NCI-H2081 treated with DMSO at 0.1 percent for 48 hours (cell line): ENCODE measurements around the gene HEMGN.
"Not testable (repeated sequence)": the region's sequence is repeated elsewhere in the genome, so short reads cannot be mapped to it uniquely, and the experiment has no call there.

Experiments
- DNase-seq: peaks from one replicate; lab custom pipeline; 2025; lab: John Stamatoyannopoulos, UW

HEMGN gene

GRCh38 chr9:97964901-97965300 is 26.9 kb upstream of the HEMGN start:
- DNase-seq = no peak

- no peak for DNase-seq
Measured at GRCh38 chr9:97963232-97963631, 25.3 kb upstream of the HEMGN start.

- no peak for DNase-seq
Measured at GRCh38 chr9:97962575-97962974, 24.6 kb upstream of the HEMGN start.

GRCh38 chr9:97962136-97962535 is 24.2 kb upstream of the HEMGN start:
- DNase-seq = no peak

GRCh38 chr9:97961361-97961760 is 23.4 kb upstream of the HEMGN start:
- no peak for DNase-seq

- not testable (repeated sequence) for DNase-seq
Measured at GRCh38 chr9:97960678-97961328, 22.8 kb upstream of the HEMGN start.

- no peak for DNase-seq
Measured at GRCh38 chr9:97959585-97959984, 21.6 kb upstream of the HEMGN start.

GRCh38 chr9:97958812-97959511 is 21.0 kb upstream of the HEMGN start:
- DNase-seq = no peak

GRCh38 chr9:97956331-97956730 is 18.4 kb upstream of the HEMGN start:
- DNase-seq = no peak

GRCh38 chr9:97954550-97954989 is 16.6 kb upstream of the HEMGN start:
- no peak for DNase-seq

- not testable (repeated sequence) for DNase-seq
Measured at GRCh38 chr9:97950873-97951272, 12.9 kb upstream of the HEMGN start.

GRCh38 chr9:97947094-97947493 is 9.1 kb upstream of the HEMGN start:
- DNase-seq = not testable (repeated sequence)

GRCh38 chr9:97945470-97945869 is 7.5 kb upstream of the HEMGN start:
- DNase-seq = not testable (repeated sequence)

GRCh38 chr9:97944612-97945011 is 6.6 kb upstream of the HEMGN start:
- no peak for DNase-seq

- DNase-seq = no peak
Measured at GRCh38 chr9:97943308-97943855, 5.4 kb upstream of the HEMGN start.

- no peak for DNase-seq
Measured at GRCh38 chr9:97941323-97941722, 3.4 kb upstream of the HEMGN start.

- DNase-seq = no peak
Measured at GRCh38 chr9:97940741-97941140, 2.8 kb upstream of the HEMGN start.

GRCh38 chr9:97940233-97940632 is 2.3 kb upstream of the HEMGN start:
- no peak for DNase-seq

- DNase-seq = no peak
Measured at GRCh38 chr9:97936998-97937397, 974 bp downstream of the HEMGN start.

GRCh38 chr9:97935276-97935675 is 2.7 kb downstream of the HEMGN start:
- DNase-seq = no peak

GRCh38 chr9:97934321-97935115 is 3.5 kb downstream of the HEMGN start:
- DNase-seq = peak; percentile 41

GRCh38 chr9:97933297-97933998 is 4.5 kb downstream of the HEMGN start:
- no peak for DNase-seq
